Measurements from ENCODE around the gene CRB2. TPM values are rescaled to one million over a fixed set of nuclear protein-coding genes. Genes with fewer than 3 reads are reported as not detected.

CRB2 gene
- polyA plus RNA-seq, 4 donors = 19.3 to 32.3 (median 29.7) TPM

- no peak for DNase-seq (ENCODE audit: low read depth in 4 of 4, low spot score in 2 of 4)
Observed at GRCh38 chr9:123346826-123347225, 9.2 kb upstream of the CRB2 start.

GRCh38 chr9:123347289-123348060, 8.5 kb upstream of the CRB2 start:
- DNase-seq (ENCODE audit: low read depth in 4 of 4, low spot score in 2 of 4) = no peak

- no peak for DNase-seq (ENCODE audit: low read depth in 4 of 4, low spot score in 2 of 4)
Observed at GRCh38 chr9:123348317-123348992, 7.5 kb upstream of the CRB2 start.

GRCh38 chr9:123349033-123349432, 7.0 kb upstream of the CRB2 start:
- no peak for DNase-seq (ENCODE audit: low read depth in 4 of 4, low spot score in 2 of 4)

GRCh38 chr9:123349691-123350480, 6.1 kb upstream of the CRB2 start:
- DNase-seq (ENCODE audit: low read depth in 4 of 4, low spot score in 2 of 4) = no peak

GRCh38 chr9:123350590-123351310, 5.2 kb upstream of the CRB2 start:
- no peak for DNase-seq (ENCODE audit: low read depth in 4 of 4, low spot score in 2 of 4)

- no peak for DNase-seq (ENCODE audit: low read depth in 4 of 4, low spot score in 2 of 4)
Observed at GRCh38 chr9:123353041-123353440, 3.0 kb upstream of the CRB2 start.

GRCh38 chr9:123353984-123354591, 1.9 kb upstream of the CRB2 start:
- DNase-seq (ENCODE audit: low read depth in 4 of 4, low spot score in 2 of 4) = no peak

- DNase-seq (ENCODE audit: low read depth in 4 of 4, low spot score in 2 of 4) = no peak
Observed at GRCh38 chr9:123354806-123355508, 1.0 kb upstream of the CRB2 start.

GRCh38 chr9:123356851-123357742, 1.1 kb downstream of the CRB2 start:
- no peak for DNase-seq (ENCODE audit: low read depth in 4 of 4, low spot score in 2 of 4)

- DNase-seq (ENCODE audit: low read depth in 4 of 4, low spot score in 2 of 4) = no peak
Observed at GRCh38 chr9:123357743-123358059, 1.7 kb downstream of the CRB2 start.

- DNase-seq (ENCODE audit: low read depth in 4 of 4, low spot score in 2 of 4) = no peak
Observed at GRCh38 chr9:123358181-123358905, 2.3 kb downstream of the CRB2 start.

- no peak for DNase-seq (ENCODE audit: low read depth in 4 of 4, low spot score in 2 of 4)
Observed at GRCh38 chr9:123359106-123359505, 3.1 kb downstream of the CRB2 start.

- DNase-seq (ENCODE audit: low read depth in 4 of 4, low spot score in 2 of 4) = no peak
Observed at GRCh38 chr9:123359546-123359945, 3.5 kb downstream of the CRB2 start.

GRCh38 chr9:123360161-123361085, 4.4 kb downstream of the CRB2 start:
- DNase-seq (ENCODE audit: low read depth in 4 of 4, low spot score in 2 of 4) = no peak

GRCh38 chr9:123361086-123361730, 5.2 kb downstream of the CRB2 start:
- no peak for DNase-seq (ENCODE audit: low read depth in 4 of 4, low spot score in 2 of 4)
